K562 (cell line): Measurements from ENCODE around the gene MTFMT. TPM values are rescaled to one million over a fixed set of nuclear protein-coding genes. Genes with fewer than 3 reads are reported as not detected.

Experiments
- ATAC-seq: fragments of 200-7000 bp; cut with Tn5 transposase; 3 replicates; pipeline ENCODE4 v1.9.1; 2020; ENCODE audit warnings: moderate library complexity
- BruUV-seq: library from RNA; stranded (reverse); fragments of 400-500 nt; replicated peaks from 2 replicates; lab custom pipeline; 2021; lab: Mats Ljungman, UMichigan
- CTCF ChIA-PET: fragments of 300-600 bp; formaldehyde crosslinking; extraction: SDS; loops from one replicate; lab custom pipeline; 2021; ENCODE audit warnings: low intra/inter-chr PET ratio; lab: Yijun Ruan, JAX
- POLR2A ChIA-PET: fragments of 300-600, 350-650 bp; sonication (Branson Sonifier 250); formaldehyde crosslinking; extraction: SDS; loops from one replicate; lab custom pipeline; 2021; ENCODE audit warnings: antibody characterized with exemption, inconsistent platforms; lab: Yijun Ruan, JAX
- DNase-seq, 4 experiments: peaks; one replicate each; pipeline versions ENCODE4 v3.0.0 to v3.0.0-alpha.2; 2011 to 2018; ENCODE audit warnings: low spot score in 3 of 4, mixed read lengths in 3 of 4; ENCODE audit errors: extremely low read depth in 1 of 4
- FAIRE-seq: peaks from 2 replicates; lab custom pipeline; 2011; peaks lifted over from hg19 to GRCh38; lab: Jason Lieb, UNC
- H2AFZ ChIP-seq: 2 replicates; pipeline ENCODE4 v1.6.0; 2011; ENCODE audit warnings: low read depth, low read length, control low read depth, inconsistent platforms
- H3K27ac ChIP-seq: fragments of 200-600 bp; 3 replicates; pipeline ENCODE4 v1.8.0; 2011; ENCODE audit warnings: low read depth, mild to moderate bottlenecking, control low read depth, inconsistent platforms, low read length, moderate library complexity, mixed read lengths; ENCODE audit errors: extremely low read depth
- H3K27me3 ChIP-seq, 2 experiments: fragments of 300-600 bp in 1 of 2; 2 replicates in 1 of 2; 3 replicates in 1 of 2; pipeline versions ENCODE4 v1.6.0 to v1.8.0; 2011; ENCODE audit warnings: inconsistent platforms in 2 of 2, low read length in 2 of 2, mild to moderate bottlenecking in 1 of 2, mixed read lengths in 1 of 2, moderate library complexity in 1 of 2; ENCODE audit not compliant: control insufficient read depth in 2 of 2, insufficient read depth in 2 of 2
- H3K36me3 ChIP-seq: fragments of 300-600 bp; 3 replicates; pipeline ENCODE4 v1.8.0; 2011; ENCODE audit warnings: mild to moderate bottlenecking, low read length, inconsistent platforms; ENCODE audit not compliant: control insufficient read depth, insufficient read depth
- H3K4me1 ChIP-seq, 2 experiments: fragments of 200-600 bp in 1 of 2; replicated peaks in 1 of 2; 2 replicates in 1 of 2; 3 replicates in 1 of 2; pipeline versions ENCODE4 v1.5.1 to v1.8.0; 2011; ENCODE audit warnings: inconsistent platforms in 2 of 2, low read length in 2 of 2, mild to moderate bottlenecking in 1 of 2, mixed read lengths in 1 of 2, moderate library complexity in 1 of 2; ENCODE audit not compliant: control insufficient read depth in 2 of 2, insufficient read depth in 2 of 2
- H3K4me2 ChIP-seq: 2 replicates; pipeline ENCODE4 v1.6.1; 2011; ENCODE audit warnings: low read length, control low read depth, inconsistent platforms, mixed read lengths; ENCODE audit not compliant: insufficient read depth
- H3K4me3 ChIP-seq: fragments of 200-600 bp; sonication (generic), shearing (Covaris generic); 2 replicates; pipeline ENCODE4 v1.5.1; 2016; ENCODE audit warnings: control low read depth, inconsistent platforms
- H3K79me2 ChIP-seq: fragments of 200-600 bp; 3 replicates; pipeline ENCODE4 v1.8.0; 2011; ENCODE audit warnings: low read length, inconsistent platforms; ENCODE audit not compliant: control insufficient read depth, insufficient read depth
- H3K9ac ChIP-seq, 2 experiments: 2 replicates each; pipeline versions ENCODE4 v1.6.0 to v1.6.1; 2011; ENCODE audit warnings: low read depth in 2 of 2, low read length in 2 of 2, control low read depth in 1 of 2, inconsistent platforms in 1 of 2, mild to moderate bottlenecking in 1 of 2, mixed read lengths in 1 of 2; ENCODE audit not compliant: insufficient read depth in 1 of 2
- H3K9me1 ChIP-seq: one replicate; pipeline ENCODE4 v1.6.0; 2011; ENCODE audit warnings: inconsistent platforms, mild to moderate bottlenecking, low read length, moderate library complexity; ENCODE audit not compliant: control insufficient read depth, insufficient read depth
- H3K9me3 ChIP-seq: replicated peaks from 2 replicates; pipeline ENCODE4 v1.5.1; 2011; ENCODE audit warnings: low read depth, low read length, inconsistent platforms; ENCODE audit not compliant: control insufficient read depth, insufficient read depth
- H4K20me1 ChIP-seq: replicated peaks from 2 replicates; pipeline ENCODE4 v1.6.1; 2011; ENCODE audit warnings: low read length, inconsistent platforms, mixed read lengths; ENCODE audit not compliant: control insufficient read depth, insufficient read depth
- ATF1 ChIP-seq, 2 experiments: fragments of 450-650 bp in 1 of 2; IDR thresholded peaks; 2 replicates each; pipeline ENCODE4 v1.6.1; 2016; ENCODE audit warnings: missing compliant biosample characterization in 1 of 2, missing genetic modification characterization in 1 of 2
- BMI1 ChIP-seq: fragments of 150-350 bp; IDR thresholded peaks from 2 replicates; pipeline ENCODE4 v1.6.1; 2014; ENCODE audit warnings: low read length
- EP300 ChIP-seq: IDR thresholded peaks from 2 replicates; pipeline ENCODE4 v1.6.1; 2012; ENCODE audit warnings: low read length, improper control_type of control experiment
- FOXA3 ChIP-seq, 2 experiments: fragments of 450-650 bp in 1 of 2; sonication (generic) in 1 of 2; formaldehyde crosslinking; IDR thresholded peaks in 1 of 2; conservative IDR thresholded peaks in 1 of 2; 2 replicates each; pipeline versions ENCODE4 v1.4.0 to v1.8.0; 2020 to 2022; ENCODE audit warnings: mild to moderate bottlenecking in 2 of 2, missing genetic modification reagents in 1 of 2
- HDAC1 ChIP-seq, 2 experiments: fragments of 450-650 bp; IDR thresholded peaks; 2 replicates each; pipeline ENCODE4 v1.6.1; 2016 to 2017; ENCODE audit warnings: inconsistent platforms in 1 of 2, mild to moderate bottlenecking in 1 of 2, moderate library complexity in 1 of 2
- JUNB ChIP-seq: fragments of 450-650 bp; formaldehyde crosslinking; conservative IDR thresholded peaks from 2 replicates; pipeline ENCODE4 v1.4.0; 2020; ENCODE audit warnings: mild to moderate bottlenecking
- MEF2A ChIP-seq: IDR thresholded peaks from 2 replicates; pipeline ENCODE4 v1.6.1; 2011; ENCODE audit warnings: low read depth, mild to moderate bottlenecking, low read length, moderate library complexity; ENCODE audit not compliant: control insufficient read depth
- NFE2 ChIP-seq: IDR thresholded peaks from 2 replicates; pipeline ENCODE4 v1.6.1; 2014; ENCODE audit warnings: antibody characterized with exemption, low read depth
- NRF1 ChIP-seq, 2 experiments: fragments of 450-650 bp; IDR thresholded peaks in 1 of 2; conservative IDR thresholded peaks in 1 of 2; 2 replicates each; pipeline ENCODE4 v1.6.1; 2014; ENCODE audit warnings: mild to moderate bottlenecking in 2 of 2
- RFX5 ChIP-seq: IDR thresholded peaks from 2 replicates; pipeline ENCODE4 v1.6.1; 2011; ENCODE audit warnings: low read depth, mild to moderate bottlenecking, improper control_type of control experiment, low read length
- WGBS: fragments of 100-300 bp; shearing (Covaris generic); methylation state at CpG from one replicate; pipeline ENCODE4 v1.1.6; 2016; ENCODE audit warnings: low coverage, mixed read lengths; ENCODE audit not compliant: insufficient coverage; ENCODE audit errors: missing lambda C conversion rate; 5-methylcytosine and 5-hydroxymethylcytosine counted together
- in situ Hi-C: fragments of 300-500 bp; cut with MboI; formaldehyde crosslinking; loops from 4 replicates; pipeline ENCODE4 v1.15.0; 2018; ENCODE audit warnings: inconsistent platforms, mixed read lengths
- intact Hi-C: fragments of 100-400 bp; cut with micrococcal nuclease; formaldehyde crosslinking; loops from 2 replicates; pipeline ENCODE4 v1.14.2; 2022
- polyA plus RNA-seq, 8 experiments: library from polyadenylated mRNA; depleted of rRNA in 4 of 8; stranded (reverse) in 5 of 8; unstranded in 3 of 8; fragments of >200 nt; fragmentation: Nextera tagmentation in 2 of 8; fragmentation: Illumina TruSeq in 1 of 8; extraction: Ambion mirVana in 2 of 8; extraction: Trizol in 1 of 8; gene quantifications; 2 replicates each; pipeline versions ENCODE4 v1.2.1 to v1.2.3, GENCODE V29; 2011 to 2014; ENCODE audit warnings: inconsistent platforms in 1 of 8, missing spikeins in 1 of 8
- total RNA-seq, 7 experiments: library from RNA; depleted of rRNA in 6 of 7; stranded (reverse); fragments of >200 nt in 6 of 7; fragmentation: Illumina TruSeq in 2 of 7; extraction: Trizol in 2 of 7; gene quantifications; 2 replicates each; pipeline versions ENCODE4 v1.2.1 to v1.2.3, GENCODE V29; 2011 to 2021; ENCODE audit warnings: low replicate concordance in 1 of 7
- TF ChIP-seq, protein P1 (sequence below), 2 experiments: fragments of 450-650 bp; conservative IDR thresholded peaks; 2 replicates each; pipeline ENCODE4 v1.6.1; 2017; ENCODE audit warnings: mild to moderate bottlenecking in 2 of 2, moderate library complexity in 2 of 2
- TF ChIP-seq, protein P2 (sequence below), 2 experiments: fragments of 250-450 bp in 1 of 2; fragments of 450-650 bp in 1 of 2; sonication (Bioruptor Pico) in 1 of 2; IDR thresholded peaks; 2 replicates each; pipeline versions ENCODE4 v1.6.1 to v1.8.0; 2016 to 2021; ENCODE audit warnings: mild to moderate bottlenecking in 2 of 2, moderate library complexity in 2 of 2, missing compliant biosample characterization in 1 of 2, missing genetic modification characterization in 1 of 2
- TF ChIP-seq, protein P3 (sequence below): fragments of 250-450 bp; sonication (Bioruptor Pico); IDR thresholded peaks from 2 replicates; pipeline ENCODE4 v1.4.0; 2020; ENCODE audit warnings: mild to moderate bottlenecking, moderate library complexity, borderline replicate concordance
- TF ChIP-seq, protein P4 (sequence below): fragments of 250-450 bp; sonication (Bioruptor Pico); IDR thresholded peaks from 2 replicates; pipeline ENCODE4 v1.5.0; 2022; ENCODE audit warnings: mild to moderate bottlenecking

MTFMT gene
- total and polyA plus RNA-seq, 9 of the 15 experiments (the other 6 are each of a cell fraction or from before 2014, with no cell fraction given) = 1.4 to 31.1 (median 16.2) TPM

DNA sequence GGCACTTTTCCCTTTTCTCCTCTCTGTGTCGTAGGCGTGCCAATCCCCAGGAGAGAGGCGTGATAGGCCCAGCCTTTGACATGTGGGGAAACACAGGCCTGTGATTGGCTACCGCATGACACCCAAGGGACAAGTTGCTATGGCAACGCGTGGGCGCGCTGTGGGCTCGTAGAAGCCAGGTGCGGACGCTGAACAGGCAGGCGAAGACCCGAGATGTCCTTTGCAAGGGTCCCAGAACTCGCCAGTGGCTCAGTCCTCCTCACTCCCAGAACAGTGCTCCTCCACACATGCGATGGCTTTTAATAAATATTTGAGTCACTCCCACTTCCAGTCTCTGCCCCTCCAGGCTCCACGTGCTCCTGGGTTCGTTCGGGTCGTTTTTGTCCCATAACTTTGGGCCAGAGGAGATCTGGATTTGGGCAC lies 20.0 kb upstream of the MTFMT start (continued):
- TF ChIP-seq RFX5 (peak; percentile 47; the same call in 1 of the 2 replicates), BMI1 (peak; percentile 92), EP300 (no peak), ATF1 (CRISPR knock-in tag; IDR thresholded peaks at IDR 0.05) (no peak), ATF1 (tag; IDR thresholded peaks at IDR 0.05) (peak; percentile 50; the same call in 1 of the 2 replicates)
- TF ChIP-seq, protein P1, sequence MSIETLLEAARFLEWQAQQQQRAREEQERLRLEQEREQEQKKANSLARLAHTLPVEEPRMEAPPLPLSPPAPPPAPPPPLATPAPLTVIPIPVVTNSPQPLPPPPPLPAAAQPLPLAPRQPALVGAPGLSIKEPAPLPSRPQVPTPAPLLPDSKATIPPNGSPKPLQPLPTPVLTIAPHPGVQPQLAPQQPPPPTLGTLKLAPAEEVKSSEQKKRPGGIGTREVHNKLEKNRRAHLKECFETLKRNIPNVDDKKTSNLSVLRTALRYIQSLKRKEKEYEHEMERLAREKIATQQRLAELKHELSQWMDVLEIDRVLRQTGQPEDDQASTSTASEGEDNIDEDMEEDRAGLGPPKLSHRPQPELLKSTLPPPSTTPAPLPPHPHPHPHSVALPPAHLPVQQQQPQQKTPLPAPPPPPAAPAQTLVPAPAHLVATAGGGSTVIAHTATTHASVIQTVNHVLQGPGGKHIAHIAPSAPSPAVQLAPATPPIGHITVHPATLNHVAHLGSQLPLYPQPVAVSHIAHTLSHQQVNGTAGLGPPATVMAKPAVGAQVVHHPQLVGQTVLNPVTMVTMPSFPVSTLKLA (conservative IDR thresholded peaks at IDR 0.05) = peak; percentile 83 to 91

DNA sequence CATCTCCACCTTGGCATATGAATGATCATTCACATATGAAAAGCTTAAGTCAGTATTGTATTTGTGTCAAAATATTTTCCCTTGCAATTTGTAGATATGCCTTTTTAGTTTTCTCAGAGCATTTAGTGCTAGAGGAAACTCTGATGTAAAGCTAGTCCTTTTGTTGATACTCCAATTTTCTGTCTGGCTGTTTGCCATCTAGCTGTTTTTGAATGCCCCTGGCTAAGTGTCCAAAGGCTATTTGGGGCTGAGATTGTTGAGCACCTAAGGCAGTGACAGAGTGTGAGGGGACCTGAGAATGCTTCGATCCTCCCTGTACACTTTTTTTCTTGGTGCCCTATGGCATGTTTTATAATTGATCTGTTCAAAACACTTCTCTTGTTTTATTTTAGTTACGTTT lies 18.8 kb upstream of the MTFMT start:
- POLR2A ChIA-PET = no interaction called here
- TF ChIP-seq JUNB (CRISPR knock-in tag) = no peak
- no peak for TF ChIP-seq MEF2A
- TF ChIP-seq NRF1 (conservative IDR thresholded peaks at IDR 0.05 in 1 of 2, IDR thresholded peaks at IDR 0.05 in 1 of 2) = no peak
- TF ChIP-seq, protein P2, sequence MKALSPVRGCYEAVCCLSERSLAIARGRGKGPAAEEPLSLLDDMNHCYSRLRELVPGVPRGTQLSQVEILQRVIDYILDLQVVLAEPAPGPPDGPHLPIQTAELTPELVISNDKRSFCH (CRISPR knock-in tag; IDR thresholded peaks at IDR 0.05) = no peak
- TF ChIP-seq, protein P2 (tag; IDR thresholded peaks at IDR 0.05) = no peak
- no peak for TF ChIP-seq HDAC1 (IDR thresholded peaks at IDR 0.05)
- TF ChIP-seq, protein P3, sequence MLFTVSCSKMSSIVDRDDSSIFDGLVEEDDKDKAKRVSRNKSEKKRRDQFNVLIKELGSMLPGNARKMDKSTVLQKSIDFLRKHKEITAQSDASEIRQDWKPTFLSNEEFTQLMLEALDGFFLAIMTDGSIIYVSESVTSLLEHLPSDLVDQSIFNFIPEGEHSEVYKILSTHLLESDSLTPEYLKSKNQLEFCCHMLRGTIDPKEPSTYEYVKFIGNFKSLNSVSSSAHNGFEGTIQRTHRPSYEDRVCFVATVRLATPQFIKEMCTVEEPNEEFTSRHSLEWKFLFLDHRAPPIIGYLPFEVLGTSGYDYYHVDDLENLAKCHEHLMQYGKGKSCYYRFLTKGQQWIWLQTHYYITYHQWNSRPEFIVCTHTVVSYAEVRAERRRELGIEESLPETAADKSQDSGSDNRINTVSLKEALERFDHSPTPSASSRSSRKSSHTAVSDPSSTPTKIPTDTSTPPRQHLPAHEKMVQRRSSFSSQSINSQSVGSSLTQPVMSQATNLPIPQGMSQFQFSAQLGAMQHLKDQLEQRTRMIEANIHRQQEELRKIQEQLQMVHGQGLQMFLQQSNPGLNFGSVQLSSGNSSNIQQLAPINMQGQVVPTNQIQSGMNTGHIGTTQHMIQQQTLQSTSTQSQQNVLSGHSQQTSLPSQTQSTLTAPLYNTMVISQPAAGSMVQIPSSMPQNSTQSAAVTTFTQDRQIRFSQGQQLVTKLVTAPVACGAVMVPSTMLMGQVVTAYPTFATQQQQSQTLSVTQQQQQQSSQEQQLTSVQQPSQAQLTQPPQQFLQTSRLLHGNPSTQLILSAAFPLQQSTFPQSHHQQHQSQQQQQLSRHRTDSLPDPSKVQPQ (CRISPR knock-in tag) = no peak
- TF ChIP-seq, protein P4, sequence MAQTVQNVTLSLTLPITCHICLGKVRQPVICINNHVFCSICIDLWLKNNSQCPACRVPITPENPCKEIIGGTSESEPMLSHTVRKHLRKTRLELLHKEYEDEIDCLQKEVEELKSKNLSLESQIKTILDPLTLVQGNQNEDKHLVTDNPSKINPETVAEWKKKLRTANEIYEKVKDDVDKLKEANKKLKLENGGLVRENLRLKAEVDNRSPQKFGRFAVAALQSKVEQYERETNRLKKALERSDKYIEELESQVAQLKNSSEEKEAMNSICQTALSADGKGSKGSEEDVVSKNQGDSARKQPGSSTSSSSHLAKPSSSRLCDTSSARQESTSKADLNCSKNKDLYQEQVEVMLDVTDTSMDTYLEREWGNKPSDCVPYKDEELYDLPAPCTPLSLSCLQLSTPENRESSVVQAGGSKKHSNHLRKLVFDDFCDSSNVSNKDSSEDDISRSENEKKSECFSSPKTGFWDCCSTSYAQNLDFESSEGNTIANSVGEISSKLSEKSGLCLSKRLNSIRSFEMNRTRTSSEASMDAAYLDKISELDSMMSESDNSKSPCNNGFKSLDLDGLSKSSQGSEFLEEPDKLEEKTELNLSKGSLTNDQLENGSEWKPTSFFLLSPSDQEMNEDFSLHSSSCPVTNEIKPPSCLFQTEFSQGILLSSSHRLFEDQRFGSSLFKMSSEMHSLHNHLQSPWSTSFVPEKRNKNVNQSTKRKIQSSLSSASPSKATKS (CRISPR knock-in tag) = no peak
- no peak for TF ChIP-seq RFX5
- TF ChIP-seq NFE2 = no peak
- no peak for TF ChIP-seq FOXA3 (CRISPR knock-in tag; conservative IDR thresholded peaks at IDR 0.05 in 1 of 2, IDR thresholded peaks at IDR 0.05 in 1 of 2)
- ATAC-seq (no peak), DNase-seq (no peak), FAIRE-seq (no peak)
- in situ Hi-C loops (no loop called here), intact Hi-C loops (no loop called here)
- H3K36me3 ChIP-seq = no peaks in the 10 kb centered on the region
- WGBS = 20% methylated on average over 2 of the region's 2 CpGs
- no peak overlapping the region for H3K9ac ChIP-seq
- no peak overlapping the region for H3K27ac ChIP-seq
- H3K27me3 ChIP-seq = no peaks in the 10 kb centered on the region
- no peaks in the 10 kb centered on the region for H4K20me1 ChIP-seq
- H3K9me1 ChIP-seq = no peaks in the 10 kb centered on the region
- no peaks in the 10 kb centered on the region for H3K79me2 ChIP-seq
- peaks cover 7 to 11% of the 10 kb centered on the region in 2 experiments; a peak in 3 of 5 replicates for H3K4me1 ChIP-seq
- BruUV-seq = no TSS peak
- no peak overlapping the region for H3K4me2 ChIP-seq
- no peaks in the 10 kb centered on the region for H3K9me3 ChIP-seq
- H3K4me3 ChIP-seq = no peak overlapping the region
- CTCF ChIA-PET = no interaction called here
- H2AFZ ChIP-seq = no peak overlapping the region
